ENCODE measurements around the gene IZUMO4.

Gene IZUMO4

GRCh38 chr19:2148482-2149135 is 51.9 kb downstream of the IZUMO4 start:
- no peak for DNase-seq (ENCODE audit: low spot score)

All from LoVo (cell line).